GM19468 (cell line): ENCODE results near the gene FABP1.

Experiments used
- ATAC-seq: cut with Tn5 transposase; IDR thresholded peaks from one replicate; pipeline ENCODE4 v1.9.1; 2021; ENCODE audit warnings: mild to moderate bottlenecking, moderate library complexity, moderate number of reproducible peaks; ENCODE audit not compliant: unreplicated experiment; ENCODE audit errors: extremely low read depth

FABP1 gene

DNA sequence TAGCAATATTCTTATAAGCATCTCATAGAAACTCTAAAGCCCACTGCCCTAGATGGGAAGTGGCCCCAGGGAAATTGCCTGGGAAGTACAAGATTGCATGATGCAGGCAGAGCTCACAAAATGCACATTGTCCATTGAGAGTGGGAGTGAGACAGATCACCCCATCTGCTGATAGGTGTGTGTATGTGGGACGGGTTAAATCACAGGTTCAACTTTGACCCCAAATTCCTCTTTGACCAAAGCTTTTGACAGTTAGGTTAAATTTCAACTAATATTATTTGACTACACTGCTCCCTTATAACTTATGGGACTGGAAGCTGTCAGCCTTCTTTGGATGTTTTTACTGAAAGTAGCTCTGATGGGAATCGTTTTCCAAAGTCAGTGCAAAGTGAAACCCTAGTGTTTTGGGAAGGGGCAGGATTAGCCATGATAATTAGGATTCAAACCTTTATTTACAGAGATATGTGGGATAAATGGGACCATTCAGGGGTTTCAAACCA is 11.4 kb upstream of the FABP1 start:
- ATAC-seq: no peak

DNA sequence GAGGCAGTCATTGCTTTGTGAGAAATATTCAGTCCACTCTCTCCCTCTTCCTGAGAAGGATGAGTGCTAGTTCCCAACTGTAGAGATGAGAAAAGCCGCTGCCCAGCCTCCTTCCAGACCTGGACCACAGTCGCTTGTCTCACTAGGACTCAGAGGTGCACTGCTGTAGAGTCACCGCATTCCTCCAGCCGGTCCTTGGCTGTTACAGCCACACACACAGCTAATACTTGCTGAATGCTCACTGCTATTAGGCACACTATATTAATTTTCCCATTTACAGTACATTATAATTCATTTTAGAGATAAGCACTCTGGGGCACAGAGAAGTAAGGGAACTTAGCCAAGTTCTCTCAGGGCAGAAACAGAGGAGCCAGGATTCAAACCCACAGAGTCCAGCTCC is 10.0 kb upstream of the FABP1 start:
- ATAC-seq: no peak

DNA sequence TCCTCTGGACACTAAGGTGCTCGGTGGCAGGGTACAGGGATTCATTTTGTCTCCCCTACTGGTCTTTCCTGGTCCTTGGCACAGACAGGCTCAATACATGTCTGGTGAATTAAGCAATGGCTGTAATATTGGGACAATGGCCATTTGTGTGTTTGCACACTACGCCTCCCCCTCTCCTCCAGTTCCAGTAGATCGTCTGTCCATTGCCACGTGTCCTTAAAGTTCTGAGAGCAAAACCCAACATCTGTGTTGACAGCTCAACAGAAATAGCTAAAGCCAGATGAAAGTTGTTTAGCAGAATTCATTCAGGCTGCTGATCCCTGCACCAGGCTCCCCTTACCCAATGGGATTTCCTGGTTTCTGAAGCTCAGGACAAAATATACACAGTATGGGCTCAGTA is 9.0 kb upstream of the FABP1 start:
- ATAC-seq: no peak

DNA sequence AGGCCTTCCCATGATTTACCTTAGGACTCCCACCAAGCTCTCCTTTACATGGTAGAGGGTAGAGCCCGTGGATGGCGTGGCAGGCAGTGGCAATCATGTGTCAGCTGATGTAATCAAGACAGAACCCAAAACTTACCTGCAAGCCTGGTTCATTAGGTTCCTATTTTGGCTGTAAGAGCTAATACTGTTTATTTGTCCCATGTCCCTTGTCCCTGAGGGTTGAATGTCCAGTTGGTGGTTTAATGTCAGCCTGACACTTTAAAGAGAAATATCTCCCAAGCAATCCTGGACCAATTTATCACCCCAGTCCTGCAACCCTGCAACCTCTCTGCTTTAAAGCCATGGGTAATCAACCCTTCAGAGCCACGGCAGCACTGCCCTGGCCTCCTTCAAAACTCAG is 6.0 kb upstream of the FABP1 start:
- ATAC-seq: no peak

DNA sequence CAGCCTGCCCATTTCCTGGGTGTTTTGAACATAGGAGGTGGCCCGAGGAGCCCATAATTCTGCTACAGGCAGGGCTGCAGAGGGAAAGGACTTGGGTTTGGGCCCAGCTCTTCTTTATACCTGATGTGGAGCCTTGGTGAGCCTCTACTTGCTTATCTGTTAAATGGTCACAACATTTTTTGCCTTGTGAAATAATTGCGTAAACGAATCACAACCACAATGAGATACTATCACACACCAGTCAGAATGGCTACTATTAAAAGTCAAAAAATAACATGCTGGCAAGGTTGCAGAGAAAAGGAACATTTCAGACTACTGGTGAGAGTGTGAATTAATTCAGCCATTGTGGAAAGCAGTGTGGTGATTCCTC is 4.1 kb upstream of the FABP1 start:
- ATAC-seq: no peak

DNA sequence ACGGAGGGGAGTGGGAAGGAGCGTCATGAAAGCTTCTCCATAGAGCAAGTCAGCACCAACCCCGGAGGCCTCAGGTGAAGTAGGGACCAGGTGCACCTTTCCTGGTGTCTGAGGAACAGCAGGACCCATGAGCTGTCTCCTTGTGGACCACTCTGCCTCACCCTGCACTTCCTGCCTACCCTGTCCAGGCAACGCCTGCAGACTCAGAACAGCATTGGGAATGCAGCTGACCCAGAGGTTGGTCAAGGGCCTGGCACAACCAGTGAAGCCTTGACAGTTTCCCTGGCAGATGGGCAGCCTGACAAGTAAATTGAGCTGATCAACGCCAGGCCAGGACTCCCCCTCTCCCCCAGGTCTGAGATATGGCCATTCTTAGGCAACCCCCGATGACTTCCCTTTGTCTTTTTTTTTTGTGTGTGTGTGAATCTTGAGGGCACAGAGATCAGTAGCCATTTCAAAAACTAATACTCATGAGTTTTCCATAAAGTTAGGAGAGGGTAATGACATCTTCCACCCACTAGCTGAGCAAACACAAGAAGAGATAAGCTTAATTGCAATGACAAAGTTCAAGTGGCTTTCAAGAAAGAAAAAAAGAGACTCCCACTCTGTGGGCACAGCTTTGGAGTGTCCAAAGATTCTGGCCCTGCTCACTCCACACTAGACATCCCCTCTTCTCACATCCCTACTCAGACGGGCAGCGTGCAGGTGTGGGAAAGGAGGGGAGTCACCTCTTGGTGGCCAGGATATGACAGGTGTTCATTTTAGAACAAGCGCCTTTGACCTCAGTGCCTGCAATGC is 3.5 kb upstream of the FABP1 start:
- no peak for ATAC-seq

DNA sequence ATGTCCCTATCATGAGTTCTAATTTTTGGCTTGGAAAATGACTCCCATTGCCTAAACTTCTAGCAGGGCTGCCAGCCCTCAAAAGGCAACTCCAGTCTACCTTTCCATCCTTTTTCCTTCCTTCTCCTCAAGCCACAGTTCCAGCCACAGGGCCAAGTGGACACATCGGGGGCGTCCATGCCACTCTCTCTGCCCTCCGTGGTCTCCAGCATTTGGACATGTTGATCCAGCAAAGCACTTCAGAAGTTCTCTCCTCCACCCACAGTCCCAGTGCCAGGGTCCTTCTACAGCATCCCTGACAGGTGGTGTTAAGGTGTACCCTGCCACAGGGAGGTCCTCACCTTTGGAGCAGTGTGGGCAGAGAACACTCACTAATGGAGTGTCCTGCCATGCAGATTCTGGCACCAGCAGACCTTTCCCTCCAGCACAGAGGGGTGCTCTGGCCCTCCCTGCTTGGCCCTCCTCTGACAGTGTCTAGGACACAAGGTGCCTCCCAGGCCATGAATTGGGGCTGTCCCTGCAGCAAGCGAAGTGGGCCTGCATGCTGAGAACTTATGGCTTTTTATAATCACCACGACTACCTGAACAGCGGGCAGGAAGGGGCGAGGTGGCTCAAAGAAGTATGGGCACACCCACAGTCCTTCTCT is 1.6 kb upstream of the FABP1 start:
- no peak for ATAC-seq

DNA sequence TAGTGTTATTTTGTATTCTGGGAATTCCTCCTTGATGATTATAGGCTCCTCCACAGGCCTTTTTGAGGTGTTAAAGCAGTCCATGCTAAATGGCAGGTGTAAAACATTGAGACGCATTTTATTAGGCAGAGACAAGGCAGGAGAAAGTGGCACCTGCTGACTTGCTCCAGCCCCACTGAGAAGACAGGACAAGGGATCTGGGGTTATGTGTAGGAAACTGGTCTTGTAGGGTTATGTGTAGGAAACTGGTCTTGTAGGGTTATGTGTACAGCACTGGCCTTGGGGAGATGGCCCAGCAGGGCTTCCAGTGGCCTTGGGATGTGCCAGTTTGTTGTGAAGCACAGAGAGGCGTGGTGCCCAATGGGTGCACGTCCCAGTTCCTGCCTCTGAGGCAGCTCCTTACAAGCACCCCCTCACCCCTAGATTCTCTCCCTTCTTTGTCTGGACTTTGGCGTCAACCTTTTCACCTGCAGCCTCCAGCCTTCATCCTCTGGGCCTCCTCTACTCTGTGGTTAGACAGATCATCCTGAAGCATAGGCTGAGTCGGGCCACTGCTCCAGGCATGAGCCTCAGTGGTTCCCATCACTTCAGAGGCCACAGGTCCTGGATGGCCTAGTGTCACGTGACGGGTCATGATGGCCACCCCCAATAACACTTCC is 921 bp upstream of the FABP1 start:
- ATAC-seq: no peak

DNA sequence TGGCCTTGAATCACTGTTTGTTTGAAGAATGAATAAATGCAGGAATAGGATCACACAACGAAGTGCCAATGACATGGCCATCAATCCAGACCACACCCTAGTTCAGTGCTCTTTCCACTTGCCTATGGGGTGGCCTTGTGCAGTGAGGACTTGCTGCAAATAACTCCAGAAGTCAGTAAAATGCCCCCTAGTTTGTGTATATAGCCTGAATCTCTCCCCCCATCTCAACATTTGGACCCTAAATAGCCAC is 299 bp downstream of the FABP1 start:
- ATAC-seq: no peak

DNA sequence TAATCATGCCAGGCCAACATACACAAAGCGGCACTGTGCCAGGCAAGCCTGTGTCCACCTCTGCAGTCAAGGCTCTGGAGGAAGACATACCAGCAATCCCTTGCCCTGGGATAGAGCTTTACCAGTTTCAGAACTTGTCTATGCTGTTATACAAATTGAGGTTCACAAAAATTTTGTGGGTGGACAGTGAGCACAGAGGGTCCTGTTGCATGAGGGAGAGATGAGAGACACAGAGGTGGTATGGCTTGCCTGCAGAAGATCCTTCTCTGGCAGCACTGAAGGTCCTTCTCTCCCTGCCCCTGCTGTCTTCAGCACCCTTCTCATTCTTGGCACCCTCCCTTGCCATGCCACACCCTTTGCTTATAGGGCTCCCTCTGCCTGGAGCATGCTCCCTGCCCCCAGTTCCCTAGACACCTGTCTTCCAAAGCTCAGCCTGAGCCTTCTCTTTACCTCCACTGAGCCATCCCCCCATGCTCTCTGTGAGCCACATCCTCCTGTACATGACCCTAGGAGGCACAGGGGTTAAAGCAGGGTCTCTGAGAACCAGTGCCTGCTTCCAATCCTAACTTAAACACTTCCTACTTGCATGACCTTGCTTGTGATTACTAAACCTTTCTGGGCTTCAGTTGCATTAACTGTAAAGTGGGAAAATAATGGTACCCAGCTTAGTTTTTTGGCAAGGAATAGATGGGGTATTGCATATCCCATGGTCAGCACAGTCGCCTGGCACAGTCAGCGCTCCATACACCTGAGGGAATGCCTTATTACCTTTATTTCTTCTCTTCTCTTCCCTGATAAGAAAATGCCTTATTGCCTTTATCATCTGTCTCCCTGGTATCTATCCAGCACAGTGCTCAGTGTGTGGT is 857 bp downstream of the FABP1 start:
- ATAC-seq: no peak

DNA sequence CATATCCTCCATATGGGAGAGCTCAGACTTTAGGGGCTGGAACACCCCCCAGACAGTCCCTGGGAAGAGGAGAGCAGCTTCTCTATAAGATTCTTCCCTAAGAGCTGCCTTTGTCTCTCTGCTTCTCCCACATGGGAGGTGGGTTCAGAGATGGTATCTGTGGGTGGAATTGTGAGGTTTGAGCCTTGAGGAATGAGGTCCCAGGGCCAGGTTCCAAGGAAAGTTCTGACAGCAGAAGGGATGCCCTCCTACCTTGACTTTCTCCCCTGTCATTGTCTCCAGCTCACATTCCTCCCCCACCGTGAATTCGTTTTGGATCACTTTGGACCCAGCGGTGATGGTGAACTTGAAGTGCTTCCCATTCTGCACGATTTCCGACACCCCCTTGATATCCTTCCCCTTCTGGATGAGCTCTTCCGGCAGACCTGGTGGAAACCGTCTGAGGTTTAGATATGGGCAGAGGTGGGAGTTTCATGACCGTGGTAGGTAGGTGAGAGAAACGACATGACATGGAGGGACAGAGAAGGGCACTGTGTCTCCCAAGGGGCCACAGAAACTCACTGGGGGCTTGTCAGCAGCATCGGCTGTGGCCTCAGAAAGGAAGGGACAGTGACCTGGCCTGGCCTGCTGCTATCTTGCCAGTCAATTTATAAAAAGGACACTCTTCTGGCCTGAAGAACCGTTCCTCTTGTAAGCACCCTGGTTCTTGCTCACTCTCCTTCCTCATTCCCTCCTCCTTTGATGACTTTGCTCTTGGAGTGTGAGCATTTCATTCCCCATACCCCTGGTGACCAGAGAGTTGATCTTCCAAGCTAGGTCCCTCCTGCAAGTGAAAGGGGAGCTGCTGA is 1.7 kb downstream of the FABP1 start:
- ATAC-seq: no peak

DNA sequence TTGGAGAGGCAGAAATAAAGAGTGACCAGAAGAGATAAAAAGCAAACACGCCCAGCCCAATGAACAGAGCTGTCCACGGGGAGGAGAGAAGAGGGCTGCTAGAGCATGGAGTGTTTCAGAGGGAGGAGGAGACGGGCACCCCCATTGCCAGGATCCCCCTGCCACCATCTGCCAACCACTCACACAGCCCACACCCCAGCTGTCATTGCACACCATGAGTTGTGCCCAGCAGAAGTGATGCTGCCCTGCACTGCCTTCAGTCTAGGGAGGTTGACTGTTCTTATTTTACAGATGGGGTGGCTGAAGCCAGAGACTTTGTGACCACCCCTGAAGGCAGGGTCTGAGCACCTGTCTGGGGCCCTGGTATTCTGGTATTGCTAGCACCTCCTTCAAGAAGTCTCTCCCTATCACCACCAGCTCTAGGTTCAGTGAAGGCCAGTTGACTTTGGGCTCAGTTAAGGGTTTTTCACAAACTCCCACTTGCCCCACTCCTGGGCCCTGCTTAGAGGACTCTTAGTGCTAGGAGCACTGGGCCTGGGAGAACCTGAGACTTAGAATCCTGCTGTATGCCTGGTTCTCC is 2.4 kb downstream of the FABP1 start:
- no peak for ATAC-seq

DNA sequence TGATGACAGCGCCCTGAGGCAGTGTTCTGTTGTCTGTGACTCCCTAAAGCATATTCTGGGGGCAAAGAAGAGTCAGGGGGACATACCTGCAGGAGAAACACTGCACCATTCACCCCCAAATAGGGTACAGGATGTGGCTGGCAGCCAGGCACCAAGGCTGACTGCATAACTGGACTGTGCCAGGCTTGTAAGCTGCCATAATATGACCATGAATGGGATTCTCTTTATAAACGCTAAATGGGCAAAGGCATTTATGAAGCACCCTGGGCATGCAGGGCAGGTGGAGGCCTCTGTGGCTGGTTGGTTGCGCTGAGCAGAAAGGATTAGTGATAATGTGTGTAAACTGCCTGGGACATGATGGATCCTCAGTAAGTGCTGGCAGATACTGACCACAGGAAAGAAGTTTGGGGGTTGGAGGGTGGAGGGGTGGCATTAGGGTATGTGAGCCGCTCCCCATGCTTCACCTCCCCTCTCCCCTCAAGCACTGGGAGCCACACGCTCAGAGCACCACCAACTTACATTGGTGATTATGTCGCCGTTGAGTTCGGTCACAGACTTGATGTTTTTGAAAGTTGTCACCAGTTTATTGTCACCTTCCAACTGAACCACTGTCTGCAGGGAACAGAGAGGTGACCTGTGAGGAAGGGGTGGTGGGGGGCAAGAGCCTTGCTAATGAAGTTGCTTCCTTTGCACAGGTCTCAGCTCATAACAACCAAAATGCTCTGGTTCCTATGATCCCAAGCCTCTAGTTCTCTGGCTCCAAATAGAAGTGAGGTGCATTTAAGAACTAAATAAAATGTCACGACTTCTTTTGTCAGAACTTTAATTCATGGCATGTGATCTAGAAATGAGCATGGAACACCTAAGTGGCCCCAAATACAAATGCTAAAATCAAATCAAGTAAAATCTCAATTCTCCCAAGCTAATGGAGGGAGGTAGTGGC is 3.6 kb downstream of the FABP1 start:
- ATAC-seq: no peak

DNA sequence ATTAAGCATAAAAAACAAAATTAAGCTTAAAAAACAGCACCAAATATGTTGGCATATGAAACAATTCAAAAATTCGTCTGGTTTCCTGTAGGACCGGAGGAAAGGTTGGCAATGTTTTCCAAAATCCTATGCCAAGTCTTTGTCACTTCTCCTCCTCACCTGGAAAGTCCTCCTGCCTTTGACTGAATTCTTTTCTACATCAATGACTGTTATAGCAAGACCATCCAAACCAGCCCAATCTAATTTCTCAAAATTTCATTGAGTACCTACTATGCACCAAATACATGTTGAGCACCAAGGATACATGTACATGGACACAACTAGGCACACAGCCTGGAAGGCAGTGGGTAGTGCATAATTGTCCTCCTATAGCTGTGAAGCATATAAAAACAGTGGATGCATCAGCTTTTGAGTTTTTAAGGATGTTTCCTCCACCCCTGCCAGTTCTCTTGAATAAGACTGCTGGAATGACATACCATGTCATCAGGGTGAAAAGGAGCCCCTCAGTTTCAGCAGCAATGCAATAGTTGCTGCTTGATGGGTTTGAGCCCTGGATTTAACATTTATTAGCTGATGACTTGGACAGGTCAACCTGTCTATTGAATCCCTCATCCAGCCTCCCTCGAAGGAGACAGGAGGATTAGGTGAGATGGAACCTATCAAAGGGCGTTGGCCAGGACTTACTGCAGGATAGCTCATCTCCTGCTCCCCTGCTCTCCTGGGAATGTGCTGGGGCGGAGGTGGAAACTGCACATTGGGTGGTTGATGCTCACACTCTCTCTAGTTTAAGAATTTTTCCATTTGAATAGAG is 4.5 kb downstream of the FABP1 start:
- ATAC-seq: no peak

DNA sequence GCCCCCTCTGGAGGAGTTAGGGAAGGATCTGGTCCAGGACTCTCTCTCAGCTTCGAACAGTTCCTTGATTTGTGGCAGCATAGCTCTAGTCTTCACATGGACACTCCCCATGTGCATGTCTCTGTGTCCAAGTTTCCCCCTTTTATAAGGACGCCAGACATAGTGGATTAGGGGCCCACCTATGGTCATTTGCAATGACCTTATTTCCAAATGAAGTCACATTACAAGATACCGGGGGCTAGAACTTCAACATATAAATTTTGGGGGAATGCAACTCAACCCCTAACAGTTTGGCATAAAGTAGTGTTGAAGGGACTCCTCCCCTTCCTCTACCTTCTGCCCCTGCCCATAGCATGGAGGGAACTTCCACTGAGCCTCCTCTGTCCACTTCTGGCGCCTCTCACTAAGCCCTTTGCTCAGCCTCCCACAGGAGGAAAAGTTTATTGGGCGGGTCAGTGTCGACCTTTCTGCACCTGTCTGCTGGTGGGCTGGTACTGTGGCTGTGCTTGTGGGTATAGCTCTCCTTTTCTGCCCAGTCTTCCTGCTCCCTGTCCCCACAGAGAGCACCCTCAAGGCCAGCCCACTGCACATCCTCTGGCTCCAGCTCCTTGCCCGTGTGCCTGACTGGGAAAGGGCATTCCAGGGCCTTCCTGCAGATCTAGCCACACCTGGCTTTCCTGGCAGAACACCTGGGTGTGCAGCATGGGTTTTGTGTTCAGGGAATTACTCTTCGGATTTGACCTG is 5.5 kb downstream of the FABP1 start:
- no peak for ATAC-seq

DNA sequence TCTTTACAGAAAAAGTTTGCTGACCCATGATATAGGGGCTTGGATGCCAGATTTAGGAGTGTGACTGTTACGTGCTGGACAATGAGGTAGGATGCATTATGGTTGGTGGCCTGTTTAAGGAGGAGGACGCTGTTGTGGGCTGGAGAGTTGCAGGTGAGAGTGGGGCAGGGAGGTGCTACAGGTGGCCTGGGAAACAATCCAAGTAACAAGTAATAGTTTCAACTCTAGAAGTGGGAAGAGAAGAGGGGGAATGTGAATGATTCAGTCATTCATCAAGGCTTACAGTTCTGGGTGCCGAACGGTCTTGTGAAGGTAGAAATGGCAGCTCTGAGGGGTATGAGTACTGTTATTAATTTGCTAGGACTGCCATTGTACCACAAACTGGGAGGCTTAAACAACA is 6.2 kb downstream of the FABP1 start:
- no peak for ATAC-seq

DNA sequence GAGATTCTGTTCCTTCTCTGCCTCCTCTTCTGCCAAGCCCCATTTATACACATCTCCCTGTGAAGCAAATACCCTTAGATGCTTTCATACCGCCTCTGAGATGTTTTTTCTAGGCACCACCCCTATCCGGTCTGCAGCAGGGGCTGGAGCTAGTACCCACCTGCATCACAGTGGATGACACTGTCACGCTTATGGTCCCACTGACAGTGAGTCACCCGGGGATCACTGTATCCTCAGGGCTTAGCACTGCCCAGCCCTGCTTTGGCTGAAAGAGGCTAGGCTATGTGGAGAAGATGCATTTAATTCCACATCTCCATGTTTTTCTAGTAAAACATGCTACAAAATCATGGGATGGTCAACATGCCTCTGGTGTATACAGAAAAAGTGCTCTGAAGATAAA is 9.9 kb downstream of the FABP1 start:
- ATAC-seq: no peak
